ENCODE measurements around the gene HIKESHI.
"Not testable (repeated sequence)": the region's sequence is repeated elsewhere in the genome, so short reads cannot be mapped to it uniquely, and the experiment has no call there.

HIKESHI gene

GRCh38 chr11:86291466-86292262, 10.4 kb upstream of the HIKESHI start:
- DNase-seq (ENCODE audit: low read depth), result peak; percentile 23
- in situ Hi-C loops (cut with HindIII; ENCODE audit: low sequenced_read_pairs), result no loop called here
- TF ChIP-seq CTCF (IDR thresholded peaks at IDR 0.05; ENCODE audit: low read depth, low read length, missing control alignments), result peak; percentile 72
- no peak overlapping the region for H3K4me3 ChIP-seq (ENCODE audit: low read depth, low read length)

- TF ChIP-seq CTCF (IDR thresholded peaks at IDR 0.05; ENCODE audit: low read depth, low read length, missing control alignments), result no peak
- in situ Hi-C loops (cut with HindIII; ENCODE audit: low sequenced_read_pairs), result no loop called here
- no peak overlapping the region for H3K4me3 ChIP-seq (ENCODE audit: low read depth, low read length)
- no peak for DNase-seq (ENCODE audit: low read depth)
These were observed 9.0 kb upstream of the HIKESHI start for GRCh38 chr11:86292912-86293616.

GRCh38 chr11:86294026-86294425, 8.0 kb upstream of the HIKESHI start:
- no peak for TF ChIP-seq CTCF (IDR thresholded peaks at IDR 0.05; ENCODE audit: low read depth, low read length, missing control alignments)
- in situ Hi-C loops (cut with HindIII; ENCODE audit: low sequenced_read_pairs), result no loop called here
- H3K4me3 ChIP-seq (ENCODE audit: low read depth, low read length), result no peak overlapping the region
- DNase-seq (ENCODE audit: low read depth), result no peak

- no peak for TF ChIP-seq CTCF (IDR thresholded peaks at IDR 0.05; ENCODE audit: low read depth, low read length, missing control alignments)
- DNase-seq (ENCODE audit: low read depth), result no peak
- peak overlapping the region; percentile 92 for H3K4me3 ChIP-seq (ENCODE audit: low read depth, low read length)
- in situ Hi-C loops (cut with HindIII; ENCODE audit: low sequenced_read_pairs), result no loop called here
These were observed 323 bp upstream of the HIKESHI start for GRCh38 chr11:86301742-86302091.

- DNase-seq (ENCODE audit: low read depth), result no peak
- in situ Hi-C loops (cut with HindIII; ENCODE audit: low sequenced_read_pairs), result no loop called here
- H3K4me3 ChIP-seq (ENCODE audit: low read depth, low read length), result peak overlapping the region; percentile 92
These were observed 1.2 kb downstream of the HIKESHI start for GRCh38 chr11:86303257-86303656.

GRCh38 chr11:86308710-86309109, 6.7 kb downstream of the HIKESHI start:
- DNase-seq (ENCODE audit: low read depth); in situ Hi-C loops (cut with HindIII; ENCODE audit: low sequenced_read_pairs); H3K4me3 ChIP-seq (ENCODE audit: low read depth, low read length): not testable (repeated sequence)

More at GRCh38 chr11:86303257-86303656, 1.2 kb downstream of the HIKESHI start:
- TF ChIP-seq CTCF (IDR thresholded peaks at IDR 0.05; ENCODE audit: low read depth, low read length, missing control alignments), result no peak

GRCh38 chr11:86313793-86314192, 11.8 kb downstream of the HIKESHI start:
- TF ChIP-seq CTCF (IDR thresholded peaks at IDR 0.05; ENCODE audit: low read depth, low read length, missing control alignments), result no peak
- in situ Hi-C loops (cut with HindIII; ENCODE audit: low sequenced_read_pairs), result no loop called here
- no peak for DNase-seq (ENCODE audit: low read depth)
- H3K4me3 ChIP-seq (ENCODE audit: low read depth, low read length), result no peak overlapping the region

Measured in astrocyte of the cerebellum (primary cell).